Inflammatory macrophage treated with lipopolysaccharide for 4 hours (primary cell): Measurements from ENCODE around the gene MAP3K7CL.
A peak's percentile ranks its signal among the peaks of the same experiment; 100 is the strongest.

Experiments
- DNase-seq: peaks from one replicate; pipeline ENCODE4 v3.0.0-alpha.2; 2020

MAP3K7CL gene, protein sequence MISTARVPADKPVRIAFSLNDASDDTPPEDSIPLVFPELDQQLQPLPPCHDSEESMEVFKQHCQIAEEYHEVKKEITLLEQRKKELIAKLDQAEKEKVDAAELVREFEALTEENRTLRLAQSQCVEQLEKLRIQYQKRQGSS

DNA sequence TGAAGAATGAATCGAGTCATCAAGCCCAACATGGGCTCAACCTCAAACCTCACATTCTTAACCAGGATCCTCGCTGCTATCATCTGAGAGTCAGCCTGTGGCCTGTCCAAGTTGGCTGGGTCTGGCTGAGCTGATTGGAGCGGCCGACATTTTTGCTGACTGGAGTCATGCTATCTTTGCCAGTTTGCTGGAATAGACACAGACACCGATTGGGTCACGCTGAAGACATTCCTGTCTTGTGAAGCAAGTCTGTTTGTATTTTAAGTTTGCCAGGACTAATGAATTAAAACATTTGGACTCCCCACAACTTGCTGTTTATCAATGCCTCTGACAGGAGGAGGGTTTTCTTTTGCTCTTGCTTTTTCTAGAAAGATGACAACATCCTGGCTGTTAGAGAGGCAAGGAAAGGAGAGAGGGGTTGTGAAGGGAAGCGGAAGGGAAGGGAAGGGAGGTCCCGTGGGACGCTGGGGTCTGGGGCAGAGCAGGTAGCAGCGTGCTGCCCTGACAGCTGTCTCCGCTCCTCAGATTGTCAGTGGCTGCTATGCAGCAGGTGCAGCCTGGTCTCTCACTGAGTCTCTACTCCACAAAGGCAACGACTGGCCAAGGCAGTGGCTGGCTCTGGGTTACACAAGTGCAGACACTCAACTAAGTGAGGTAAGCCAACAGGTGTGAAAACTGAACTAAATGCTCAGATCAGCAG lies at the start of gene MAP3K7CL:
MAP3K7CL (plus strand) TSS at position 375 of the 700 bp plus-strand sequence. CDS start 2,701 bp downstream, outside the sequence.
- DNase-seq: no peak

DNA sequence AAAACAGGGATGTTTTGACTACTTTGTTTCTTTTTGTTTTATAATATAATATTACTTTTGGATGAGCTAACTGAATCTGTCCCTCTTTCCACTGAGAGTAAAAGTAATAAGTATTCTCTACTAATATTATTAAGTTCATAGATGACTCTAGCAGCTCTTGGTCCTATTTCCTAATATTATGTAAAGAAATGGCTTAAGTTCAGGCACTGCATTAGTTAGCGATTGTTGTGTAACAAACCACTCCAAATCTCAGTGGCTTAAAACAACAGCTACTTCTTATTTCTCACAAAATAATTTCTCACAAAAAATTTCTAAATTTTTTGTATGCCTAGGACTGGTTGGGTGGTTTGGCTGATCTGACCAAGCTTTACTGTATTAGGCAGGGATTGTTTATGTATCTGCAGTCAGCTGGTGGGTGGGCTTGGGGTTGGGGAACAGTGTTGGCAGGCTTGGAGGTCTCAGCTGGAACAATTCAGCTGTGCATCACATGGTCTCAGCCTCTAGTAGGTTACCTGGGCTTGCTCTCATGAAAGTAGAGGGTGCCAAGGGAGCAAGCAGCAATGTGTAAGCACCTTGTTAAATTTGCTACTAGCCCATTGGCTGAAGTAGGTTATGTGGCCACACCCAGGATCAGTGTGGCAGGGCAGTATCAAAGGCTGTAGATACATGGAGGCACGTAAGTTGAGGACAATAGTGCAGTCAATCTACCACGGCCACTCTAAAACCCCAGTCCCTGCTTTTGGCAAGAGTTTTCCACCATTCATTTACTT lies 48.2 kb upstream of the MAP3K7CL start:
- peak; percentile 61 for DNase-seq

DNA sequence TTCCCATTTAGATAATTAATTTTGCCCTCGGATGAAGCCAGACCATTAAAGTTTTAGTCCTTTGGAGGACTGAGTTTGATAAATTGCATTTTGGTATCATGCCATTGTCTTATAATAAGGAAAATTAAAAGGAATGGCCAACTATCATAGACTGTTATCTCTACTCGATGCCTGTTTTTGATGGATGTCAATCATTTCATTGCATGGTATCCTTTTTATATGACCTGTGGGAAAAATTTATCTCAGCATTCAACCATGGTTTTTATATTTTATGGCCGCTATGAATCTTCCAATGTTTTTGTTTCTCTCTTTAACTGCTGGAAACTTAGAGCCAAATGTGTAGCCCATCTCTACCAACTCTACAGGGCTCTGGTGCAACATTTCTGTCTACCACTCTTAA lies 47.1 kb upstream of the MAP3K7CL start:
- no peak for DNase-seq

DNA sequence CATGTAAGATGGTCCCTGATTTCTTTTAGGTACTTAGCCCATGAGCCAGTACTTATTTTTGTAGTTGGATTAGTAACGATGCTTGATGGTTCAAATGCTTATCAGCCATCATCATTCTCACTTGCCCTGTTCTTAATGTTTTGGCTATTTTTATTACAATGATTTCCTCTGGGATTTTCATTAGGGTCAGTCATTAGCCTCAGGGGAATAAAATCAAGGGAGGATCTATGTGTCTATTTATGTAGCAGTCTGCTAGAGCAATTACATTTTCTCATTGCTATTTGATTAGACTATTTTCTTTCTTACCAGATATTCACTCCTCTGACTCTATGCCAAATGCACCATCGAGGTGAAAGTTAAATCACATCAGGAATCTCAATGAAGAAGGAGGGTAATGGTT lies 46.1 kb upstream of the MAP3K7CL start:
- no peak for DNase-seq

DNA sequence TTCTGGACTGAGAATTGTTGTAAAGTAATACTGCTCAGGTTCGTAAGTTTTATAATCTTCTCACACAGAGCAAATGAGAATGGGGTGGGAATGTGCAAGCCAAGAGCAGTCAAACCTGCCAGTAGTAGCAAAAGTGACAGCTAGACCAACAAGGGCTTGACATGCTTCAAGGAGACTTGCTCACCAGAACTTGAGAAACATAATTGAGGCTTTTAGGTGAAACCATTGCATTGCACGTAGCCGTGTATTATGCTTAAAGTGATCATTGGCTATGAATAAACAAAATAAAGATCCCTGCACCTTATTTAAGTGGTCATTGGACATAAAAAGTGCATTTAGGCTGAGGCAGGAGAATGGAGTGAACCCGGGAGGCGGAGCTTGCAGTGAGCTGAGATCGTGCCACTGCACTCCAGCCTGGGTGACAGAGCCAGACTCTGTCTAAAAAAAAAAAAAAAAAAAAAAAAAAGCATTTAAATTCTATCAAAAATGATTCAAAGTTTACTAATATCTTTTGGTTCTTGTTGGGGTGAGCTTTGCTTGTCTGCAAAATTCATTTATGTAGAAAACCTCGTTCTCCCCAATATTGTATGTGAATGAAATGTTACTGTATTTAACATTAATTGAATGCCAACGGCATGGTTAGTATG lies 45.2 kb upstream of the MAP3K7CL start:
- no peak for DNase-seq

DNA sequence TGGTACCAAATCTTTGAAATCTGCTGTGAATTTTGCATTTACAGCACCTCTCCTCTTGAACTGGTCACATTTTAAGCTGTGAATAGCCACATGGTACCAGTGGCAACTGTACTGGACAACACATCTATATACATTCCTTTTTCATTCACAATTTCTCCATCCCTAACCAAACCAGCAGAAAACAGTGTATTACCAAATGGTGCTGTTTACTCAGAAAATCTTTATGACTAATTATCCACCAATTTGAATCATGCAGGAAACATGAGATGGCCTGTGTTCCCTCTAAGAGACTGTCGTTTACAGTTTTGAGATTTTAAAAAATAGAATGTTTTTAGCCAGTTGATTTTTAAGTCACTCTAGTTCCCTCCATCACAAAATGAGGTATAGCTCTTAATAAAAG lies 39.4 kb upstream of the MAP3K7CL start:
- DNase-seq: peak; percentile 81

DNA sequence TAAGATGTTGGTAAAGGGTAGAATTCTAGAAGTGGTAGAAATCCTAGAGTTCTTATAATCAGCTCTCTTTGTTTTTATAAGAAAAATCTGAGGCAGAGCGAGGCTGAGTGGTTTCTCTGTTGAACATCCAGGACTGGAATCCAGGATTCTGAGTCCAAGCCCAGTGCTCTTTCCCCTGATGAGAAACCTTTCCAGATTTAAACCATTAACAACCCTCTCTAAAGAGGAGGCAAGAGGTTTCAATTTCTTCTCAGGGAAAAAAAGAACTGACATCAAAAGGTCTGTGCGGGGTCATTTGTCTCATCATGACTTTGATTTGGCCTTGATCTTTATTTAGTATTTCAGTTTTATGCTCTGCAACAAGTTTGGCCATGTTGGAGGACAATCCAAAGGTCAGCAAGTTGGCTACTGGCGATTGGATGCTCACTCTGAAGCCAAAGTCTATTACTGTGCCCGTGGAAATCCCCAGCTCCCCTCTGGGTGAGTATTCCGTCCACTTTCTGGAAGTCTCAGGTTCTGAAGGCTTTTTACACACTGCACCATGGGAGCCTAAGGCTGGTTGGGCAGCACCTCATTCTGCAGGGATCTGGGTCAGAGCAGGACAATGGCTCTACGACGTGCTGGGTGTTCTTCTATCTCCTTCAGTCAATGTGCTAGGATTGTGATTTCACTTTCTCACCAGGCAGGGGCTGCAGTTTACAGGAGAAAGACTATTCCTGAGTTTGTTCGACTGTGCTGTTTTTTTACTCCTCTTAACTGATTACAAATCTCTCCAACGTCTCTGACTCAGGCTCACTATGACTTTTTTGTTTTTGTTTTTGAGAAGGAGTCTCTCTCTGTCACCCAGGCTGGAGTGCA lies 38.1 kb upstream of the MAP3K7CL start:
- DNase-seq: peak; percentile 43

DNA sequence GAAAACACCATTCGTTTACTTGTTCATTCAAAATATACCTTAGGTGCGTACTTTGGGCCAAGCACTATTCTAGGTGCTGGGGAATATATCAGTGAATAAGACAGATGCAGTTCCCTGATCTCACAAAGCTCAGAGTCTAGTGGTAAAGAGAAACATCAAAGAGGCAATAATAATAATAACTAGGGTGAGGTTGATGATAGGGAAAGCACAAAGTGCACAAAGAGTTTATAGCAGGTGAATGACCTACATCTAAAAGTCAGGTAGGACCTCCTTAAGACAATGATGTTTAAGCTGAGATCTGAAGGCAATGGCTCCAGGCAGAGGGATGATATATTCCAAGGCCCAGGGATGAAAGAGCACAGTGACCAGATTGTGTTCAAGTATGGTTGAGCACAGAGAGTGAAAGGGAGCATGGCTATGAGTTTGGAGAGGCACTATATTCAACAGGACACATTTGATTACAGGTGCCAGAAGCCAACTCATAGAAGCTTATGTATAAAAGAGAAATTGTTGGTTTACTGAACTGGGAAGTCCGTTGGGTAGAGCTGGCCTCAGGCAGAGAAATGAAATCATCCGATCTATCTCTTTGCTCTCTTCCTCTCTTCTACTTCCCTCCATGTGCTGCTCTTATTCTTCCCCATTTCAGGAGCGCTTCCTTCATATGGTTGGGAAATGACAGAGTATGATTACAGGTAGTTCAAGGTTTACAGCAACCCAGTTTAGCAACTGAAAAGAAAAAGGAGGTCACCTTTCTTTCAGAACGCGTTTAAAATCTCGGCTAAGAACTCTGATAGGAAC lies 34.0 kb upstream of the MAP3K7CL start:
- peak; percentile 72 for DNase-seq

DNA sequence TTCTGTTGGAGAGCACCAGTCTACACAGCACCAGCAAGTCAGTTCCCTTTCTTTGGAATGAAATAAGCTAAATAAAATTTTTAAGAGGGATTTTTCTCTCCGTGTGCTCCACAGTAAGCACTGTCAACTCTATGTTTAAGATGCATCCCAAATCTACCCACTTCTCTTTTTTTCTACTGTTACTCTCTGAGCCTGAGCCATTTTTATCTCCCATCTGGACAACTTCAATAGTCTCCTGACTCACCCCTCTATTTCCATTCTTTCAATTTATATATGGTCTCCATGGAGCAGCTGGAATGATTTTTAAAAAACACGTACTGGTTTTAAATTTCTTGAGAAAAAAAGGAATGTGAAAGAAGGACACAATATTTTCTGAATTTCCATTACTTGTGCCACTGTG lies 32.3 kb upstream of the MAP3K7CL start:
- DNase-seq: peak; percentile 9

DNA sequence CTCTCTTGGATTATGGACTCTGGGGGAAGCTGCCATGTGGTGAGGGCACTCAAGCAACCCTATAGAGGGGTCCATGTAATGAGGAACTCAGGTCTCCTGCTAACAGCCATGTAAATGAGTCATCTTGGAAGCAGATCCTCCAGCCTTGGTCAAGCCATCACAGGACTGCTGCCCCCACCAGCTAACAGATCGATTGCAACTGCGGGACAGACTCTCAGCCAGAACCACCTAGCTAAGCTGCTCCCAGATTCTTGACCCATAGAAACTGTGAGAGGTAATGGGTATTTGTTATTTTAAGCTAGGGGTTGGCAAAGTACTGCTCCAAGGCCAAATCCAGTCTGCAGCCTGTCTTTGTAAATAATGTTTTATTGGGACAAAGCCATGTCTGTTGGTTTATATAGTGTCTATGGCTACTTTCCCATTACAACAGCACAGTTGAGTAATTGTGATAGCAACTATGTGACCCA lies 27.6 kb upstream of the MAP3K7CL start:
- peak; percentile 53 for DNase-seq

DNA sequence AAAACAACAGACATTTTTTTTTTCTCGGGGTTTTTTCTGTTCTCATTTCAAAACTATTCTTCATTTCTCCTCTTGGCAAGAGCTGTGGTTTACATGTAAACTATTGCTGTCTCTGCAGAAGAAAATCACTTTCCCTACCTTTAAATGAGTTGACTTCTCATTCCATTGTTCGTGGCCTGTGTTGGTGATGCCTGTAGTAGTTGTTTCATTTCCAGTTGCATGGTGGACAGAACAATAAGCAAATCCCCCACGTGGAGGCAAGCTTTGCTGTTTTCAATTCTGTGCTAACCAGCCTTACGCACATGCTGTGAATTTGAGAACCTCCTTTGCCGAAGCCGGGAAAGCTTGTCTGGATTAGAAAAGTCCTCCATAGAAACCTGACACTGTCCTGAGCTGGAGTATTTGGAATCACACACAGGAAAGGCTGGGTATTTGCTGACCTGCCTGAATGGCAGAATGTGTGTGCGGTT lies 26.2 kb upstream of the MAP3K7CL start:
- no peak for DNase-seq

DNA sequence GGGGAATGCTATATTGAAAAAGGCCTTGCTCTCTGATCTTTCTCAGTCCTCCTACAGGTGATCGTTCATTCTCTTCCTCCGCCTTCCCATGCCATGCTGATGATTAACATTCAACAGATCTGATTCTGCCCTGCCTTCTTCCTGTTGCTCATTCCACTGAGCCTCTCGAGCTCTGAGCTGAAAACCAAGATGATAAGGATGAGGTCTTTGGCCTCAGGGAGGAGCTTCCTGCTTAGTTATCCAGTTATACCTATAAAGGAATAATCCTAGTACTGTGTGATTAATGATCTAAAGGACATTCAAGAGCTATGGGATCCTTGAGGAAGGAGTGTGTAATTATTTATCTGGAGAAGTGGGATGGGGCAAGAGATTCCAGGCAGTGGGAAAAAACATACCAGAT lies 25.2 kb upstream of the MAP3K7CL start:
- no peak for DNase-seq

DNA sequence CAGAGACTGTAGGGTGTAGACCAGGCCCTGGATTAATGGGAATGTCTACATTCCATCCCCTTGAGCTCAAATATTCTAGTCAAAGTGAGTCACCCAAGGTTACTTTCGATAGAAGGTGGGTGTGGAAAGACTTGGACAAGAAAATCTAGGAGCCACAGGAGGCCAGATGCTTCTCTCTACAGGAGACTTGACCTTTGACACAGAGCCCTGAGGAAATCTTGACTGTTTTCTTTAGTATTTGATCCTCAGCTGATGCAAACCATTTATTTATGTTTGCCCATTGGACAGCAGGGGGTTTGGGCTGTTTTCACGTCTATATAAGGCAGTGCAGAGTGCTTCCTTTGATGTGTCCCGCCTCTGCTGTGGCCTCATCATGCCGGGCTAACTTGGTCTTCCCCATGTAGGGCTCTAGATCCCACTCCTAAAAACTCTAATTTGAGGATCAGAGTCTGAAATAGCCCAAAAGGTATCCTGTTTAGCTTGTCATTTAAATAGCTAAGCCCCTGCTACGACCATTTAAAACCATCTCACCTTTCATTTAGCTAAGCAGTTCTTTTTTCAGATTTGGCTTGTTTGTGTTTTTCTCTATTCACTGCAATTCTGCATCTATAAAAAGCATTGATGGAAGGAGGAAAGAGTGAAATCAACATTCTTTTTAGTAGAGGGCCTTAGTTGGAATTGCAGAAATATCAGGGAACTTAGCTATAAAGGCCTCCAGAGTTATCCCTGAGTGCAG lies 15.5 kb upstream of the MAP3K7CL start:
- no peak for DNase-seq

DNA sequence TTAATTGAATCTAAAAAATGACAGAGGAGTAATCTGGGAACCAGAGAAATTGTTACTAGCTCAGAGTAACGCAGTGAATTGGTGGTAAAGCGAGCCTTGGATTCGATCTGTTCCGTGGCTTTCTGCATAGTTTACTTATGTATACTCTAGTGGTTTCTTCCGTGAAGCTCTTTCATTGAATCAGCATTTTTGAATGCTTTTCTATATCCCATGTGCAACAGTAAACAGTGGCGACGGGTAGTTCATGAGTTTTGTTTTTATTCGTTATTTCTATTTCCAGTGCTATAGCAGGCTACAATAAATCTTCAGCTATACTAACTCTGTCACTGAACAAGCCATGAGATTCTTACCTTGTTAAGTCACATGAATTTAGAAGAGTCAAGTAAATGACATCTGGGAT lies 14.5 kb upstream of the MAP3K7CL start:
- DNase-seq: no peak

DNA sequence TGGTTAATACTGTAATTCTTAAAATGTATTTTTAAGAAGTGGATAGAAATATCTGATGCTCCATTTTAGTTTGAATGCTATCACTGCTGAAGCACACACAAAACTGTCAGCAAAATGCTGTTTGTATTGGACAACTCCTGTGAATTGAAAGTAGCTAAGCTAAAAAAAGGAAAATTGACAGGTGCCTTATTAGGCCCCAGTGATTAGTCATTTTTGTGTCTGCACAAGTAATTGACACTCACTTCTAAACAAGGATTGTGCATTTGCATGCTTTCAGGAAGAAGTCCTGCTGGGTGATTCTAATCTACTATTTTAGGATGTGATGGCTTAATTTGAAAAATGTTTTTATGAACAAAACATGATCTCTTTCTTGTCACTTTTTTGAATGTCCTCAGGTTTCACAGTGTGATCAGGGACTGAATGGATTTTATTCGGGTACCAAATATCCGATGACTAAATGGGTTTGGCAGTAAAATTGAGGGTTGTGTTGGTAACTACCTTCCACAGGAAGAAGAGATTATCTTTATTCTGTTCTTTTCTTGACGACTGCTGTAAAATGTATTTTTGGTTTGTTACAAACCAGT lies 13.0 kb upstream of the MAP3K7CL start:
- DNase-seq: no peak

DNA sequence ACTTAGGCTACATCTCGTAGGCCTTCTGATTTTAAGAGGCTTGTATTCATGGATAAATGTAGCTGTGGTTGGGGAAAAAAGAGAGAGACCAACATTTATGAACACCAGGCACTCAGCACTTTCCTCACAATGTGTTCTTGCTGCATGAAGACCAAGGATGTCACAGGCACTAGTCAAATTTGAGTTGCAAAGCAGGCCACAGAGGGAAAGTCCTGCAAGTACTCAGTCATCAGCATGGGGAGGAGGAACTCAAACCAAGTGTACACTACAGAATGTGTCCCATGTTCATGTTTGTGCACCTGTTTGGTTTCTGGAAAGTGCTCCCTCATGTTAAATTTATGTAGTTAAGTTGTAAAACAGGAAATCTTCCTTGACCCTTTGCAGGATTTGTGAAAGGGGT lies 8.7 kb upstream of the MAP3K7CL start:
- no peak for DNase-seq

DNA sequence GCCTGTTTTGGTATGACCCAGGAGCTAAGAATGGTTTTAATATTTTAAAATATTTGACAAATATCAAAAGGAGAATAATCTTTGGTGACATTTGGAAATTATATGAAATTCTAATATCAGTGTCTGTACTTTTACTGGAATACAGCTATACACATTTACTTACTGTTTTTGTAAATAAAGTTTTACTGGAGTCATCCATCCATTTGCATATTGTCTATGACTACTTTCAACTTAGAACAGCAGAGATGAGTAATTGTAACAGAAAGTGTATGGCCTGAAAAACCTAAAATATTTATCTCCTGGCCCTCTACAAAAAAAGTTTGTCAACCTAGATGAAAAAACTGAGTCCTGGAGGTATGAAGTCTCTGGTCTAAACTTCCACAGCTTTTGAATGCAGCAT lies 5.8 kb upstream of the MAP3K7CL start:
- no peak for DNase-seq

DNA sequence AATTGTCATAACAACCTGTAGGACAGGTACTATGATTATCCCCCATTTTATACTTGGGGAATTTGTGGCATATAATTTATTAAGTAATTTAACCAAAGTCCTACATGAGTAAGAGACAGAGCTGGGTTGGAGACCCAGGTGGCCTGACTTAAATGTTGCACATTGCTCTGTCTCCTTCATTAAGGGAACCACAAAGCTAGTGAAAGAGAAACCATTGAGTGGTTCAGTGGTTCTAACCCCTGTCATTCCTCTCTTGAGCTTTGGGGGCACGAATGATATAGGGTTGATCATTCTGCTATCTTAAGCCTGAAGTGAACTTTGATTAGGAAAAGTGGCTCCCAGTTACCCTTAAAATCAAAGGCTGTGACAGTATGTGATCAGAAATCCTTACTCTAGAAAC lies 5.3 kb upstream of the MAP3K7CL start:
- no peak for DNase-seq

DNA sequence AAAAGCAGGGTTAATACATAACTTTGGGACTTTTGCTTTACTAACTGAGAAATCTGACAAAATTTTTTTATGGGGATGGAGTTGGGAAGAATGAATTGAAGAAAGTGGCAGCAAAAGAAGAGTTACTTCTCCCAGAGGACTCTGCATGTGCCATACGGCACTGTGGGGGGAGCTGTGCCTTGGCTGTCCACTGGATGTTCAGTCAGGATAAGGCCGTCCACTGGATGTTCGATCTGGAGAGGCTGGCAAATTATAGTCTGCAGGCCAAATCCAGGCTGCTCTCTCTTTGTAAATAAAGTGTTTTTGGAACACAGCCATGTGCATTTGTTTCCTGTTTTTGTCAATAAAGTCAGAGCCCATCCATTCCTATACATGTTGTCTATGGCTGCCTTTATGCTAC lies 4.5 kb upstream of the MAP3K7CL start:
- no peak for DNase-seq

DNA sequence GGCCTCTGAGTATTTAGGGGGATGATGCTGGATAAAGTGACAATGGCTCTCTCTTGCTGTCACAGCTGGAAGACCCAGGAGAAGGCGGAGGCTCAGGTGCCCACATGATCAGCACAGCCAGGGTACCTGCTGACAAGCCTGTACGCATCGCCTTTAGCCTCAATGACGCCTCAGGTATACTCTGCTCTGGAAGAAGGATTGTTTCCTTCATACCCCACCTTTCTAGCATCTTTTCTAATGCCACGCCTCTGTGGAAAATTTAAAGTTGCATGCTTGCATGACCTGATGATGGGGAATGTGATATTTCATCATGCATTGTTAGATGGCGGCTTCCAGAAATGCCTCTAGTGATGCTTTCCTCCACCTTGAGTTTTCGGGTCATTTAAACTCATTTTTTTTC lies 2.8 kb downstream of the MAP3K7CL start:
- DNase-seq: no peak
